Astrocyte of the spinal cord (primary cell): ENCODE results near the gene TBC1D1.

ENCODE experiments used
- DNase-seq: peaks from one replicate; pipeline ENCODE4 v3.0.0; 2011; ENCODE audit warnings: low read depth, low spot score
- H3K4me3 ChIP-seq: 2 replicates; pipeline ENCODE4 v1.5.1; 2011; ENCODE audit warnings: low read depth, mild to moderate bottlenecking, low read length, moderate library complexity
- CTCF ChIP-seq: IDR thresholded peaks from 2 replicates; pipeline ENCODE4 v1.5.1; 2012; ENCODE audit warnings: low read depth, mild to moderate bottlenecking, low read length, inconsistent platforms
- in situ Hi-C: cut with HindIII; loops from 2 replicates; pipeline ENCODE4 v1.10.0; 2017; ENCODE audit warnings: low sequenced_read_pairs

The TBC1D1 gene

GRCh38 chr4:37872310-37872988 lies 18.4 kb upstream of the TBC1D1 start:
- TF ChIP-seq CTCF, result no peak
- in situ Hi-C loops, result no loop called here
- no peak overlapping the region for H3K4me3 ChIP-seq
- DNase-seq, result no peak

GRCh38 chr4:37873386-37873785 lies 17.5 kb upstream of the TBC1D1 start:
- H3K4me3 ChIP-seq, result no peak overlapping the region
- in situ Hi-C loops, result no loop called here
- no peak for TF ChIP-seq CTCF
- peak; percentile 73 for DNase-seq

GRCh38 chr4:37876156-37876555 lies 14.7 kb upstream of the TBC1D1 start:
- TF ChIP-seq CTCF, result no peak
- in situ Hi-C loops, result no loop called here
- H3K4me3 ChIP-seq, result no peak overlapping the region
- no peak for DNase-seq

- TF ChIP-seq CTCF, result no peak
- in situ Hi-C loops, result no loop called here
- no peak for DNase-seq
- H3K4me3 ChIP-seq, result no peak overlapping the region
Measured at GRCh38 chr4:37879365-37879764, 11.5 kb upstream of the TBC1D1 start.

GRCh38 chr4:37881811-37882210 lies 9.1 kb upstream of the TBC1D1 start:
- no peak overlapping the region for H3K4me3 ChIP-seq
- in situ Hi-C loops, result no loop called here
- TF ChIP-seq CTCF, result no peak
- no peak for DNase-seq

- TF ChIP-seq CTCF, result no peak
- no peak overlapping the region for H3K4me3 ChIP-seq
- in situ Hi-C loops, result no loop called here
- no peak for DNase-seq
Measured at GRCh38 chr4:37882665-37883296, 8.1 kb upstream of the TBC1D1 start.
